Erythroblast (primary cell): ENCODE data around the gene UAP1L1.

Experiments used
- GATA1 ChIP-seq: IDR thresholded peaks from 2 replicates; pipeline ENCODE4 v1.6.1; 2011; ENCODE audit warnings: low read depth, mild to moderate bottlenecking, control low read depth, low read length, moderate library complexity
- POLR2A ChIP-seq: IDR thresholded peaks from 2 replicates; pipeline ENCODE4 v1.6.1; 2011; ENCODE audit warnings: mild to moderate bottlenecking, low read length

- TF ChIP-seq POLR2A (no peak), GATA1 (no peak)
Observed at GRCh38 chr9:137107982-137108381, 30.7 kb downstream of the UAP1L1 start.
